ENCODE data around the gene GXYLT2.

The GXYLT2 gene

DNA sequence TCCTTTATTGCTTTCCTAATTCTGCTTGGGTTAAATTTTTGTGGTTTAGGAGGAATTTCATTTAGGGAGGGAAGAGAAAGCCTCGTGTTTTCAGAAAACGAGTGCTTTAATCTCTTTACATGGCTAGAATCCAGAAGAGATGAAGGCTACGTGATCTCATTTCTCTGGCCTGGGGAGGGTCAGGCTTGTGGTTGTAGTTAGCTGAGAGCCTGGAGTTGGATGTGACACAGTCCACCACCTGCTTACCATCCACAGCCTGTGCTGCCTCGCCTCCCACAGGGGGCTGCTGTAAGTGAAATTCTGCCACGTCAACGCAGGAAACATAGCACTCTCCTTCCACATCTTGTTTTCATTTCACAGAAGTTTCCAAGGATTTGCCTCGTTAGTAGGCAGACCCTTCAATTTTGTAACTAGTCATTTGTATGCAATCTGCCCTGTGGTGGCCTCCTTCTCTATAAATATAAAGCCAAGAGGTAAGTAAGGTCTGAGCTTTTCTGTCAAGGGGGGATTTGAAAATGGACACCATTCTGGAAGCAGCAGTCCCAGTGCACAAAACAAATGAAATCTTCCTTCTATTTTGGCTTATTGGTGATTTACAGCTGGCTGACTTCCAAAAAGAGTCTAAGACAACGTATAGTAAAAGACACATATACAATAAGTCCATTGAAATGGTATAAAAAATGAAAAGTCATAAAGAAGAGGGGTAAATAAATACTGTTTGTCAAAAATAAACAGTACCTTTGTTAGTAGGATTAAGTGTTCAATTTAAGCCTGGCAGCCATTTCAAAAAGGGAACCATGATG lies 3.4 kb downstream of the GXYLT2 start:
- in situ Hi-C loops (cut with HindIII; ENCODE audit: low sequenced_read_pairs), result loop anchor here (10.0 kb wide), 1 partner anchor 226 kb away; no protein-coding TSS in a partner anchor

DNA sequence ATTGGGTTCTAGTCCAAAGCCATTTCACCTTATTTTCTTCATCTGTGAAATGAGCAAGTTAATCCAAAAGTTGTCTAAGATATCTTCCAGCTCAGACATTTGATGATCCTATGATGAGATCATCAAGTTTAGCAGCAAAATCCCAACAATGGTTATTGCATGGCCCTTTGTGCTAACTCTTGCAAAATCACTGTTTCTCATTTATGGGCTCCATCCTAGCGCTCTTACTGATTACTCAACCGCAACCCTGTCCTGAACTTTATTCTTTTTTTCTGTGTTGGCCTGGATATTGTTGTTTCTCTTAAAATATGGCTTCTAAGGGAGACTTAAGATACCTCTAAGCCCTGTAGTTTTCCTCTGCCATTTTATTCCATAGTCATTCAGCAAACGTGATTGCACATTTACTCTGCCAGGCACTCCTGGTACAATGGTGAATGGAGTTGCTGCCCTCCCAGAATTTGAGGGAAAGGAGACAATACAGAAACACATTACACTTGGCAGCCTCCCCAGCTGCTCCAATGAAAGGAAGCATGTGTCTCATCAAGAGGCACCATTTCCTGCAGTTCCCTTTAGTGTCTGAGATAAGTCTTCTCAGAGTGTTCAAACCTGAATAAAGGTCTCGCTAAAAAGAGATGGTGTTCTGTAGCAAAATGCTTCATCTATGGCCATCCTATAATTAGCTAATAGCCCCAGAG lies 4.4 kb downstream of the GXYLT2 start:
- in situ Hi-C loops (cut with HindIII; ENCODE audit: low sequenced_read_pairs), result loop anchor here (10.0 kb wide), 1 partner anchor 227 kb away; no protein-coding TSS in a partner anchor

DNA sequence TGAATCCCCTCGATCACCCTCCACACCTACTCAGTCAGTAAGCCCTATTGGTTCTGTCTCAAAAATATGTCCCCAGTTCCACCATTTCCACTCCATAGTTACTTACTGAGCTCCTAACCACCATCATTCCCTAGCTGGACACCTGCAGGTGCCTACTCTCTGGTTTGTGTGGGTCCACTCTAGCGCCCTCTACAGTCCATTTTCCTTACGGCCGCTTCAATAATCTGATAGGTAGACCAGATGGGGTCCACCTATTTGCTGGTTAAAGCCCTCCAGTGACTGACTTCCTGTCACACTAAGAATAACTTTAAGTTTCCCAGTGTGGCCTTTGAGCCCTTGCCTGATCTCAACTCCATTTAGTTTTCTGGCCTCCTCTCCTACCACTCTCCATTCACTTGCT lies 5.0 kb downstream of the GXYLT2 start:
- in situ Hi-C loops (cut with HindIII; ENCODE audit: low sequenced_read_pairs), result loop anchor here (10.0 kb wide), 1 partner anchor 228 kb away; no protein-coding TSS in a partner anchor

DNA sequence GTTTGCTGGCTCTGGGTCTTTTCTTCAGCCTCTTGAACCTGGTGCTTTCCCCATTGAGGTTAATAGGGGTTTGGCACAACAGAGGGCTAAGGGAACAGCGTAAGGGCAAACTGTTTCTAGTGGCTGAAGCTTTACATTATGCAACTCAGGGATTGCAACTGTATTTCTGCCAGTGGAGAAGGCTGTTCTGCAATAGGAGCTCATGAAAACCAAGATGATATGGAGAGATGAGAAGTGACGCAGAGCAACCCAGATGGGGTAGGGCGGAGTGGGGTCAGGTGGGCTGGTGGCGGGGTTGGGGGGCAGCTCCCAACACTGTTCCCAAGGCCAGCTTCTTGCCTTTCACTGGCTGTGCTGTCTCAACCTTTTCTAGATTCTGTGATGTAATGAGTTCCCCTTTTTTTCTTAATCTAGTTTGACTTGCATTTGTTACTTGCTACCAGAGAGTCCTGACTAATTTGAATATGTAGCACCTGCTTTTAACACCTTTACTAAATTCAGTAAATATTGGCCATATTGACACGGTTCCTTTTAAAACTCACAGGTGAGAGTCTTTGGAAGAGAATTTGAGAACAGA lies 7.2 kb downstream of the GXYLT2 start:
- in situ Hi-C loops (cut with HindIII; ENCODE audit: low sequenced_read_pairs), result loop anchor here (10.0 kb wide), 1 partner anchor 230 kb away; no protein-coding TSS in a partner anchor

DNA sequence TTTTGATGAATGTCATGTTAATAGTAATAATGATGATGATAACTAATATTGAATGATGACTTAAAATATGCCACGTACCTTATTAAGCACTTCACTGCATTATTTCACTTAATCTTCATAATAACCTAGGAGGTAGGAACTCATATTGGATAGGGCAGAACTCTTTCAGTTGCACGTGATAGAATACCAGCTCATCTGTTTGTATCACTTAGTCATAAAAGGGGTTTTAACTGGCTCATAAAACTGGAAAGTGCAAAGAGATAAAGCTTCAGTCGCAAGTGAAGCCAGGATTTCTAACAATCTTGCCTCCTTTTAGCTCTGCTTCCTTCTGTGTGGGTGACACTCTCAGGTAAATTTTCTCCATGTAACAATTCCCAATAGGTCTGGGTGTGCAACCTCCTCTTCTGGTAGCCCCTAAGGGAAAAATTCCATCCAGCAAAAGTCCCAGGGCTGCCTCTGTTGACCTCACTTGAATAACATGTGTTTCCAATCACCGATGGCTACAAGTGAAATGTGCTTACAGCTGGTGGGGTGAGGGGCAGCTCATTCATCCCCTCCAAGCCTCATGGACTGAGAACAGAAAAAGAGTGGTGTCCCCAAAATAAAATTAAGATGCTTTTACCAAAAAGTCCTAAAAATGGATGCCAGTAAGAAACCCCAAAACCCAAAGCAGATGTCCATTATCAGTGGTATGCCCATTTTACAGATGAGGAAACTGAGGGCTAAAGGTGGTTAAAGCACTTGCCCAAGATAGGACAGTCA lies 9.3 kb downstream of the GXYLT2 start:
- in situ Hi-C loops (cut with HindIII; ENCODE audit: low sequenced_read_pairs), result loop anchor here (10.0 kb wide), 1 partner anchor 232 kb away; no protein-coding TSS in a partner anchor

DNA sequence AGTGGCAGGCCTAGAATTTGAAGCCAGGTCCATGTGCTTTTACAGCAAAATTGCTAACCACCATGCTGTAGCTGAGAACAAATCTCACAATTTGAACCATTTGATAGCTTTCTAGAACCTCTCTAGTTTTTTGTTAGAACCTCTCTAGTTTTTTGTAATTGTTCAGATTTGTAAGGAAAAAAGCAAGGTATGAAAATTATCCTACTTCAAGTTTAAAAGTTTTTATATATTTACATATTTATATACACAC lies 9.8 kb downstream of the GXYLT2 start:
- in situ Hi-C loops (cut with HindIII; ENCODE audit: low sequenced_read_pairs), result loop anchor here (10.0 kb wide), 1 partner anchor 233 kb away; no protein-coding TSS in a partner anchor

DNA sequence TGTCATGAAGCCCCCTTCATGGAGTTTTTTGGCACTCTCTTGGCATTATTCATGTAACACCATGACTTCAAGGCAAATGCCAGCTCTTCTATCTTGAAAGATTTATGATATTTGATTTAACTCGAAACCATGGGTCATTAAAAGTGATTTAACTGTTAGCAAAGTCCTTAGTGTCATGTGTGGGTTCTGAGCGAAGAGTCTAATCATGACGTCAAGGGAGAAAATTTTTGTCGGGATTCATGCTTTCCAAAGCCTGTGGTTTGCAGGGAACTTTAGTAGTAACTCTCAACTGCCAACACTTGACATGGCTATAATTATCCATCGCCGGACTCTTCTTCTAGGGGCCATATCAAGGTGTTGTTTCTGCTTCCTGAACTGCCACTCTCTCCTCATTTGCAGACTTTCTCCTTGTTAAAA lies 11.5 kb downstream of the GXYLT2 start:
- in situ Hi-C loops (cut with HindIII; ENCODE audit: low sequenced_read_pairs), result loop anchor here (10.0 kb wide), 1 partner anchor 235 kb away; no protein-coding TSS in a partner anchor

DNA sequence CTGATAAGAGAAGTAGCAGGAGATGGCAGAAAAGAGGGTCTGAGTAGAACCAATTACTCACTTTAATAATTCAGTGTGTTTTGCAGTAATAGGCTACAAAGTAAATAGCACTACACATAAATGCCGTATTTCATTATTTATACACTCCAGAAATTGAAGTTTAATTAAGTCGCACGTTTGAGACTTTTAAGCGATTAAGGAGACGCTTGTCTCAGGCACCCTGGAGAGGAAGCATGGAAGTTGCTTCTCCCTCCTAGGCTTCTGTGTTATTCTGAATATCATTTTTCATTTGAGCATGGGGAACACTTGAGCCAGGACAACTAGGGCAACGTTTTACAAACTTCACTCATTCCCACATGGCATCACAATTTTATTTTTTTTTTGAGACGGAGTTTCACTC lies 12.2 kb downstream of the GXYLT2 start:
- in situ Hi-C loops (cut with HindIII; ENCODE audit: low sequenced_read_pairs), result no loop called here

DNA sequence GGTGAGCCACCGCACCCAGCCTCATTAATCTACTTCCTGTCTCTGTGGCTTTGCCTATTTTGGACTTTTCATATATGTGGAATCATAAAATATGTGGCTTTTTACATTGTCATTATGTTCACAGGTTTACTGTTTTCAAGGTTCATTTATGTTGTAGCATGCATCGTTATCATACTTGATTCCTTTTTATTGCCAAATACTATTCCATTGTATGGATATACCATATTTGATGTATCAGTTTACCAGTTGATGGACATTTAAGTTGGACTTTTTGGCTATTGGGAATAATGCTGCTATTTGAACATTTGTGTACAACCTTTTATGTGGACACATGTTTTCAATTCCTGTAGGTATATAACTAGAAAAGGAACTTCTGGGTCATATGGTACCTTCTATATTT lies 14.0 kb downstream of the GXYLT2 start:
- in situ Hi-C loops (cut with HindIII; ENCODE audit: low sequenced_read_pairs), result no loop called here

DNA sequence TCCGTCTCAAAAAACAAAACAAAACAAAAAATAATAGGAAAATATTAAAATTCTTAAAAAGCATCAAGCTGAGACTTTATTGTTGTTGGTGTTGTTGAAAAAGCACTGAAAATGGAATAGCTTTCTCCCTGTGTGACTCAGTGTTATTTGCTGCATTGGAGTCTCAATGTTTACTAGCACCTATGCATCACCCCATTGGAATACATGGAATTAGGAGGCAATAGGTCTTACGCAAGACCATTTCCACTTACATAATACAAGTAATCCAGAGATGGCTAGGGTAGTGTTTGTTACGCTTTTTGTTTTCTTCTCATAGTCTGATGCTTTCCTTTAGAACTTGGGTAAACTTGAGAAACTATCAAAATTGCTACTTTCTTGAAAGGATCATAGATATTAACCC lies 15.2 kb downstream of the GXYLT2 start:
- in situ Hi-C loops (cut with HindIII; ENCODE audit: low sequenced_read_pairs), result no loop called here

DNA sequence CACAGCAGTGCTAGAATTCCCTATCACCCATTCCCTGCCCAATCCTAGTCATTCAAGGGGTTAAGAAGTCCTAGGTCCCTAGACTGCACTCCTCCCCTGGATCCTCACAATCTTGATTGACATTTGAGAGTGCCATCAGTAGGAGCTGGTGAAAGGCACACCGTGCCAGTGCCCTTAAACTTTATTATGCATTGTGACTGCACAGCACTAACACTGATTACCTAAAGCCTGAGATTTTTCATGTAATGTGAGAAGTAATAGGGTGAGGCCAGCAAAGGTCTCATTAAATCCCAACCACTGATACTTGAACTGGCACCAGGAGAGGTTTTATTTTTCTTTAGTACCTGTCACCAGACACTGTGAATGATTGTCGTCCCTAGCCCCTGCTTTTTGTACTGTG lies 16.3 kb downstream of the GXYLT2 start:
- in situ Hi-C loops (cut with HindIII; ENCODE audit: low sequenced_read_pairs), result no loop called here

DNA sequence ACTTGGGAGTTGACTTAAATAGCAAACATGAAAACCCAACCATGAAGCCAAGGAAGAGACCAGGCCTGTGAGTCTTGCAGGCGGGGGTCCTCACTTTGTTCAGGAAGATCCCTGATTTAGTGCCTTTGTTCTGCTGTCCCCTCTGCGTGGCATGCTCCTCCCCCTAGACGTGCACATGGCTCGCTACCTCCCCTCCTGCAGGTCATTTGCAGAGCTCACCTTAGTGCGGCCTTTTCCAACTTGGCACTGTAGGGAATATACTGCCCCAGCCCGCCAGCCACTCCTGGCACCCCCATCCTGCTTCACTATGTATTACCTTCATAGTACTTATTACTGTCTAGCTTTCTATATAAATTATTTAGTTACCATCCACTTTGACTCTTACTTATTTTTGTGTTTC lies 18.3 kb downstream of the GXYLT2 start:
- in situ Hi-C loops (cut with HindIII; ENCODE audit: low sequenced_read_pairs), result no loop called here

DNA sequence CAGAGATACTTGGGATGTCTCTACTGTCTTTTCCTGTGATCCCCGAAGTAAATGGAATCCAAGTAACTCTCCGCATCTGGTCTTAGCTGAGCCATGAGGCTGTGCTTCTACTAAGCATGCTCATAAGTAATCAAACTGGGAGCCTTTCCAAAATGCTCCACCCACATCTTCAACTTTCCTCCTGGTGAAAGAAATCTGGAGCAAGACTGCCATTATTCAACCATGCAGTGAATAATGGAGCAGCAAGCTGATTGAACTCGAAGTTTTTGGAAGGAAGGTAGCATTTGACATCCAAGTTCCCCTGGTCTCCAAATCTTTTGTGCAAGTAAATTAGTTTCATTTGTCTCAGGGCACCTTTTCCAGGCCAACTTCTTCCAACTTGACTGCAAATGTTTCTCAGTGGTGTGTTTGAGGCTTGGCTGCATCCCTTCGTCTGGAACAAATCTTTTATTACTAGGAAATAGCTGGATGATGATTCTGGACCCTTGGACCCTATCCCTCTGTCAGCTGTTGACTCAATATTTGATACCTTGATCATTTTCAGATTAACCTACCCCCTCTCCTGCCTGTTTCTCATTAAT lies 19.4 kb downstream of the GXYLT2 start:
- in situ Hi-C loops (cut with HindIII; ENCODE audit: low sequenced_read_pairs), result no loop called here

DNA sequence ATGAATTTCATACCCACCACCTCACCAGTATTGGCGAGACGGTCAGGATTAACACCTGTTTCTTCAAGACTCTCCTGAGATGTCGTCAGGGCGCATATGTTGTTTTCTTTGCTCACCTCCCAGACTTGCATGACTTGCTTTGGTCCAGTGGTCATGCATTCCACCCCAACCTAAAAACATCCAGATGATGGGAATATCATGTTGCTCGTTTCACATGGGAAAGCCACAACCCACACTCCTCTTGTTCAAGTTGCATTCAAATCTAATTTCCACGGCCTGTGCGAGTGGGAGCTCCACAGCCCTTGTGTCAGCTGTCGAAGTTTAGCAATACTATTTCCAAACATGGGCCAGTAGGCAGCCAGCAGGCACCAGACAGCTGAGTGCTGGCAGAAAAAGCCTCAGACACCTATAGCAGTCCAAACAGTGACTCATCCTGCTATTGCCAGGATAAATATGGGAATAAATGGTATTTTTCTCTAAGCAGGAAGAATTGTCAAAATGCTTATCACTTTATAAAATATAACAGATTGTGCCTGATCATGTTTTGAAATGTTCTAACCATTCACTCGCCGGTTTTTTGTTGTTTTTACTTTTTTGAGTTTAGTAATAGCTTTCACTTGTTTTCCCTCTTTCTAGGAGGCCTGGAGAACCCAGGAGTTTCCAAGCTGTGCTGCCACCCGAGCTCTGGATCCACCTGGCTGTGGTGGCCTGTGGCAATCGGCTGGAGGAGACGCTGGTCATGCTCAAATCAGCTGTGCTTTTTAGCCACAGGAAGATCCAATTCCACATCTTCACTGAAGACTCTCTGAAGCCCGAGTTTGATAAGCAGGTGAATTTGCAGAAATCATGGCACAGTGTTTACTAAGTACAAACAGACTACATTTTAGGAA lies 20.1 kb downstream of the GXYLT2 start:
- in situ Hi-C loops (cut with HindIII; ENCODE audit: low sequenced_read_pairs), result no loop called here

DNA sequence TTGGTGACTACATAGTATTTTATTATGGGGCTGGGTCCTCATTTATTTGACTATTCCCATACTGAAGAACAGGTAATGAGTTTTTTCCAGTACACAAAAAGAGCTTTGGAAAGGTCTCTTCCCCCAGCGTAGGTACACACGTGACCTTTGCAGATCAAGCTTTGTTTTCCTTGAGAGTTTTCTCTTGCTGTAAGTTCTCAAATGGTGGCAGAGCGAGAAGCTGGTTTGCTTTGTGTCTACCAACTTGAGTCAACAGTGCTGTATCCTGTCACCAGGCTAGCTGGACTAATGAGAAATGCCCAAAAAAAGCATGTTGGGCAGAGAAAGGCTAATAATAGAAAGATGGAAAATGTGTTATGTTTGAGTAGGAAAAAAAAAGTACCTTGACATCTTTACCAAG lies 21.7 kb downstream of the GXYLT2 start:
- in situ Hi-C loops (cut with HindIII; ENCODE audit: low sequenced_read_pairs), result no loop called here

DNA sequence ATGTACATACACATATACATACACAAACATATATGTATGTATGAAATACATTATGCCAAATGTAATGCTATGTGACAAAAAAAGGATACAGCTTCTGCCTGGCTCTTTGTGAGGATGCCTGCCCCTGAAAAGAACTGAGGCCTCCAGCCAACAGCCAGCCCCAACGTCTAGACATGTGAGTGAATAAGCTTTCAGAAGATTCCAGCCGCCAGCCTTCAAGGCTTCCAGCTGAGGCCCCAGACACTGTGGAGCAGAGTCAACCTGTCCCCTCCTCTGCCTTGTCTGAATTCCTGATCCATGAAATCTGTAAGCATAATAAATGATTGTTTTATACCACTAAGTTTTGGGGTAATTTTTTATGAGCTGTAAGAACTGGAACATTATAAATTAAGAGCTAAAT lies 24.7 kb downstream of the GXYLT2 start:
- in situ Hi-C loops (cut with HindIII; ENCODE audit: low sequenced_read_pairs), result no loop called here

DNA sequence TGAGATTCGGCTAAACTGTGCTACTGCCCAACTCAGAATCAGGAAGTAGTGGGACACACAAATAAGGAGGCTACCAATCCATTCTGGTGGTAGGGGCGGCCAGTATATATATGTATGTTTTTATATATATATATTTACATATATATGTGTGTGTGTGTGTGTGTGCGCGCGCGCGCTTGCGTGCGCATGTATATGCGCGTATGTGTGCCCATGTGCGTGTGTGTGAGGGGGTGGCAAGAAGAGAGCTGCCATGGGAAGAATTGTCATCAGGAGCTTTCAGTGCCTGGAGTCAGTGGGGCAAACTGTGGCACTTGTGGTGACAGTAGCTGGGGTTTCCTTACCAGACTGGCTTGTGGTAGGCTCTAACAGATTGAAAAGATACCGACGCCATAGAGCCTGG lies 26.5 kb downstream of the GXYLT2 start:
- in situ Hi-C loops (cut with HindIII; ENCODE audit: low sequenced_read_pairs), result no loop called here

DNA sequence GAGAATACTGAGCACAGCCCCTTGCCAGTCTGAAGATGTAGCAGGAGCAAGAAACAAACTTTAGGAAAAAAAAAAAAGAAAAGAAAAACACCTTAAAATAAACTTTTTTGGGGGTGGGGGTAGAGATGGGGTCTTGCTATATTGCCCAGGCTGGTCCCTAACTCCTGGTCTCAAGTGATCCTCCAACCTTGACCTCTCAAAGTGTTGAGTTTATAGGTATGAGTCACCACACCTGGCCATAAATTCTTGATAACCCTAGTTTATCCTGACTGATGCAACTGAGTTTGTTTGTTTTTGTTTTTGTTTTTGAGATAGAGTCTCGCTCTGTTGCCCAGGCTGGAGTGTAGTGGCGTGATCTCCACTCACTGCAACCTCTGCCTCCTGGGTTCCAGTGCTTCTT lies 28.4 kb downstream of the GXYLT2 start:
- in situ Hi-C loops (cut with HindIII; ENCODE audit: low sequenced_read_pairs), result no loop called here

DNA sequence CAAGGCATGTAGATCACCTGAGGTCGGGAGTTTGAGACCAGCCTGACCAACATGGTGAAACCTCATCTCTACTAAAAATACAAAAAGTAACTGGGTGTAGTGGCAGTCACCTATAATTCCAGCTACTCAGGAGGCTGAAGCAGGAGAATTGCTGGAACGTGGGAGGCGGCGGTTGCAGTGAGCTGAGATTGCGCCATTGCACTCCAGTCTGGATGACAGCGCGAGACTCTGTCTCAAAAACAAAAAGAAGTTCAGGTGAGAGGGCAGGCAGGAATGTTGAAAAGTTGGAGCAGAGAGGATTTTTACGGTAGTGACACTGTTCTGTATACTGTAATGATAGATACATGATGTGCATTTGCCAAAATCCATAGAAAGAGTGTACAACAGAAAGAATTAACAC lies 31.7 kb downstream of the GXYLT2 start:
- in situ Hi-C loops (cut with HindIII; ENCODE audit: low sequenced_read_pairs), result no loop called here

DNA sequence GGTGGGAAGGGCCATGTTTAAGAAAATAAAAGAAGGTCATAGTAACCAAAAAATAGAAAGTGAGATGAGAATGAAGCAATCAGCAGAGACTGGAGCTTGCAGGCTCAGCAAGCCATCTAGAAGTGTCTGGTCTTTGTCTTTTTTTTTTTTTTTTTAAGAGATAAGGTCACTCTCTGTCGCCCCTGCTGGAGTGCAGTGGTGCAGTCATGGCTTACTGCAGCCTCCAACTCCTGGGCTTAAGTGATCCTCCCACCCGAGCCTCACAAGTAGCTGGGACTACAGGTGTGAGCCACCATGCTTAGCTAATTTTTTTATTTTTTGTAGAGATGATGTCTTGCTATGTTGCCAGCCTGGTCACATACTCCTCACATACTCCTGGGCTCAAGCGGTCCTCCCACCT lies 36.2 kb downstream of the GXYLT2 start:
- in situ Hi-C loops (cut with HindIII; ENCODE audit: low sequenced_read_pairs), result no loop called here

Measured in DLD1 (cell line).